ENCODE results near the gene PRR22.

Gene PRR22

GRCh38 chr19:5790559-5791520 lies 6.3 kb upstream of the PRR22 start, which contains the start of gene DUS3L:
TSS of gene DUS3L (minus strand) at chr19:5791163. CDS start at chr19:5791141, 22 bp downstream.
- H3K4me3 ChIP-seq = peak within 1 kb of the TSS; percentile 86
- DNase-seq (ENCODE audit: low spot score) = peak; percentile 97
- TF ChIP-seq CTCF (IDR thresholded peaks at IDR 0.05) = no peak
- H3K27ac ChIP-seq = peak within 1 kb of the TSS; percentile 80 to 97

- peak overlapping the region; percentile 86 for H3K4me3 ChIP-seq
Observed at GRCh38 chr19:5789886-5790558, 5.5 kb upstream of the PRR22 start.

GRCh38 chr19:5789351-5789761 lies 4.8 kb upstream of the PRR22 start:
- TF ChIP-seq CTCF (IDR thresholded peaks at IDR 0.05) = no peak
- no peak overlapping the region for H3K4me3 ChIP-seq
- H3K27ac ChIP-seq = no peak overlapping the region
- no peak for DNase-seq (ENCODE audit: low spot score)

More at GRCh38 chr19:5789886-5790558, 5.5 kb upstream of the PRR22 start:
- peak overlapping the region; percentile 80 to 97 for H3K27ac ChIP-seq
- no peak for DNase-seq (ENCODE audit: low spot score)
- no peak for TF ChIP-seq CTCF (IDR thresholded peaks at IDR 0.05)

GRCh38 chr19:5788422-5788821 lies 3.9 kb upstream of the PRR22 start:
- no peak overlapping the region for H3K27ac ChIP-seq
- no peak overlapping the region for H3K4me3 ChIP-seq
- no peak for DNase-seq (ENCODE audit: low spot score)
- TF ChIP-seq CTCF (IDR thresholded peaks at IDR 0.05) = no peak

- TF ChIP-seq CTCF (IDR thresholded peaks at IDR 0.05) = no peak
- no peak for DNase-seq (ENCODE audit: low spot score)
- no peak overlapping the region for H3K4me3 ChIP-seq
- no peak overlapping the region for H3K27ac ChIP-seq
Observed at GRCh38 chr19:5787409-5788182, 3.0 kb upstream of the PRR22 start.

GRCh38 chr19:5786593-5787408 lies 2.3 kb upstream of the PRR22 start:
- Histone ChIP-seq H3K4me3 (no peak overlapping the region), H3K27ac (no peak overlapping the region)
- no peak for DNase-seq (ENCODE audit: low spot score)
- TF ChIP-seq CTCF (IDR thresholded peaks at IDR 0.05) = no peak
